Thyroid gland (tissue), 4 donors: ENCODE data around the gene NDUFS8. TPM values are rescaled to one million over a fixed set of nuclear protein-coding genes. Genes with fewer than 3 reads are reported as not detected.

Source experiments
- DNase-seq, 2 donors: peaks; one replicate each; pipeline ENCODE4 v3.0.0-alpha.2; 2019
- H3K27ac ChIP-seq, 3 donors: fragments of 200-600 bp; sonication (generic); 1 replicate in 2 of 3; 2 replicates in 1 of 3; pipeline ENCODE4 v1.5.1; 2016 to 2019; ENCODE audit warnings: mild to moderate bottlenecking in 1 of 3, moderate library complexity in 1 of 3
- H3K27me3 ChIP-seq: fragments of 200-600 bp; sonication (generic); one replicate; pipeline ENCODE4 v1.5.1; 2019
- H3K36me3 ChIP-seq, 2 donors: fragments of 200-600 bp; sonication (generic); one replicate each; pipeline ENCODE4 v1.5.1; 2016 to 2019
- H3K4me1 ChIP-seq, 2 donors: fragments of 200-600 bp; sonication (generic); one replicate each; pipeline ENCODE4 v1.5.1; 2017 to 2019
- H3K4me3 ChIP-seq, 3 donors: fragments of 200-600 bp; sonication (generic); replicated peaks in 1 of 3; 1 replicate in 2 of 3; 2 replicates in 1 of 3; pipeline ENCODE4 v1.5.1; 2016; ENCODE audit warnings: mild to moderate bottlenecking in 1 of 3
- H3K9me3 ChIP-seq: fragments of 200-600 bp; sonication (generic); one replicate; pipeline ENCODE4 v1.5.1; 2017
- CTCF ChIP-seq, 6 experiments: fragments of 200-600 bp in 3 of 6; fragments of 450-650 bp in 3 of 6; sonication (generic) in 3 of 6; IDR thresholded peaks; one replicate each; pipeline ENCODE4 v1.5.1; 2016 to 2019; ENCODE audit warnings: antibody characterized with exemption in 6 of 6, mild to moderate bottlenecking in 2 of 6, inconsistent platforms in 1 of 6, moderate library complexity in 1 of 6
- POLR2A ChIP-seq, 2 donors: fragments of 450-650 bp; IDR thresholded peaks; one replicate each; pipeline ENCODE4 v1.6.1; 2017; ENCODE audit warnings: antibody characterized with exemption in 2 of 2, mild to moderate bottlenecking in 2 of 2, moderate library complexity in 1 of 2
- WGBS, 2 donors: methylation state at CpG; one replicate each; pipeline ENCODE4 v1.1.5; 2017; 5-methylcytosine and 5-hydroxymethylcytosine counted together
- intact Hi-C: fragments of 100-400 bp; cut with DNase I; formaldehyde crosslinking; loops from one replicate; pipeline ENCODE4 v1.15.1; 2023
- total RNA-seq, 4 donors: library from RNA; depleted of rRNA; stranded (reverse); fragments of >200 nt; gene quantifications; one replicate each; pipeline ENCODE4 v1.2.3, GENCODE V29; 2016

NDUFS8 gene
- total RNA-seq, 4 donors from 2014 or later, result 222 to 310 (median 254) TPM

DNA sequence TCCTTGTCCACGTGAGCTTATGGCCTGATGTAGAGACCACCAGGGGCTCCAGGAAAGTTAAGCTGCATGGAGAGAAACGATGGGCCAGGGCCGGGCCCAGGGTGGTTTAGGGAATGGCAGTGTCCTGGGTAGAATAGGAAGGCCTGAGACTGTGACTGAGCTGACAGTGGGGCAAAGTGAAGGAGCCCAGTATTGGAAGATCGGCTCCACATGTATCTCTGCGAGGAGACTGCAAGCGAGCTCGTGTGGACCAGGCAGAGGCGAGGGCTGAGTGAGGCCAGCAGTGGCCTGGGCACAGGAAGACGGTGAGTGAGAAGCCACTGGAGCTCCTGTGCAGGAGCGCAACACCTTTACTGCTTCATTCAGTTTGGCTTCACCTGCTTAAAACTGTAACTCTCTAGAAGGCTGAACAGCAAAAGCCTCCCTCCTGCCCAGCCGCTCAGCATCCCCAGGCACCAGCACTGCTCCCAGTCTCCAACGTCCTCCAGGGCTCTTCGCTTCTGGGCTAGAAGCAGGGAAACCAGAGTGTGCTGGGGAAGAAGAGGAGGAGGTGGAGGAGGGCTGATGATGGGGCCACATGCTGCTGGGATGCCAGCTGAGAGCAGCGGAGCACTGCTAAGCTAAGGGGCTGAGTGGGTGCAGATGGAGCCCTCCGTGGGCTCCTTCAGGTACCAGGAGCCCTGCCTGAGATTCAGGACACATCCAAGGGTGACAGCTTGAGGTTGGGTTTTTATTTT is 21.8 kb downstream of the NDUFS8 start:
- H3K4me3 ChIP-seq, result no peak overlapping the region
- TF ChIP-seq CTCF (IDR thresholded peaks at IDR 0.05) (no peak), POLR2A (IDR thresholded peaks at IDR 0.05) (no peak)
- peaks cover 7 to 17% of the 10 kb centered on the region in 2 donors for H3K4me1 ChIP-seq
- no peak for DNase-seq
- intact Hi-C loops, result no loop called here
- H3K27ac ChIP-seq, result no peak overlapping the region
- WGBS, 2 donors, result 90 to 92% methylated on average over 15 of the region's 15 CpGs
- no peaks in the 10 kb centered on the region for H3K9me3 ChIP-seq
- no peaks in the 10 kb centered on the region for H3K27me3 ChIP-seq
- H3K36me3 ChIP-seq, result peaks cover 13% of the 10 kb centered on the region in 2 donors

- H3K4me1 ChIP-seq, result peaks cover 7 to 17% of the 10 kb centered on the region in 2 donors
- DNase-seq, result no peak
- H3K27ac ChIP-seq, result no peak overlapping the region
- TF ChIP-seq POLR2A (IDR thresholded peaks at IDR 0.05) (no peak), CTCF (IDR thresholded peaks at IDR 0.05) (no peak)
- no peaks in the 10 kb centered on the region for H3K9me3 ChIP-seq
- WGBS, 2 donors, result 78 to 80% methylated on average over 4 to 6 of the region's 9 CpGs
- intact Hi-C loops, result no loop called here
- H3K4me3 ChIP-seq, result no peak overlapping the region
- H3K36me3 ChIP-seq, result peaks cover 14 to 17% of the 10 kb centered on the region in 2 donors
- no peaks in the 10 kb centered on the region for H3K27me3 ChIP-seq
These were observed 22.6 kb downstream of the NDUFS8 start for GRCh38 chr11:68053117-68053516.

GRCh38 chr11:68053981-68054812 is 23.7 kb downstream of the NDUFS8 start:
- DNase-seq, result no peak
- Histone ChIP-seq H3K4me1 (peaks cover 7 to 17% of the 10 kb centered on the region in 2 donors), H3K9me3 (no peaks in the 10 kb centered on the region), H3K27me3 (no peaks in the 10 kb centered on the region), H3K36me3 (peaks cover 12 to 20% of the 10 kb centered on the region in 2 donors), H3K27ac (no peak overlapping the region), H3K4me3 (no peak overlapping the region)
- intact Hi-C loops, result no loop called here
- 89 to 95% methylated on average over 9 to 11 of the region's 11 CpGs for WGBS, 2 donors
- TF ChIP-seq CTCF (IDR thresholded peaks at IDR 0.05) (no peak), POLR2A (IDR thresholded peaks at IDR 0.05) (no peak)

DNA sequence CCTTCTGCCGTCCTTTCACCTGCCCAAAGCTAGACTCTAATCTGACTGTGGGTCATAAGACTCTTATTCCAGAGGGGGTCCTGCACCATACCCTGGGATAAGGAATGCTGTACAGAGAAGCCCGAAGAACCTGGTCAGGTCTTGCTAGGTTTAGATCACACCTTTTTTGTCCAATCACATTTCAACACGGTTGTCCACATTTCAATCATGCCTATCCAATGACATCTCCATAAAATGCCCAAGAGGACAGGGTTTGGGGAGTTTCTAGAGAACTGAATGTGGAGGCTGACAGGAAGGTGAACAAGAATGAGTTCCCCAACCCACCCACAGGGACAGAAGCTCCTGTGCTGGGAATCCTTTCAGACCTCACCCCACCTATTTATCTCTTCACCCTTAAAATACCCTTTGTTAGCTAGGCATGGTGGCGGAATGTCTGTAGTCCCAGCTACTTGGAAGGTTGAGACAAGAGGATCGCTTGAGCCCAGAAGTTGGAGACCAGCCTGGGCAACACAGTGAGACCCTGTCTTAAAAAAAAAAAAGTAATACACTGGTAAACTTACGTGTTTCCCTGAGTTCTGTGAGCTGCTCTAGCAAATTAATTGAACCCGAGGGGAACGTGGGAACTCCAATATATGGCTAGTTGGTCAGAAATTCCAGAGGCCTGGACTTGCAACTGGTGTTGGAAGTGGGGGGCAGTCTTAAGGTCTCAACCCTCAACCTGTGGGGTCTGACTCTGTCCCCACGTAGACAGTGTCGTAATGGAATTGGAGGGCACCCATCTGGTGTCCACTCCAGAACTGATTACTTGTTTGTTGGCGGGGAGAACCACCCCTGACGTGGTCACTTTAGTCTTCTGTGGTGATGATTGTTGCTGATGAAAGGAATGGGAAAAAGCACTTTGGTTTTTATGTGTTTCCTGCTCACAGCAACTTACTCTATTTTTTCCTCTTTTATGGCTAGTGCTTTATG is 26.1 kb downstream of the NDUFS8 start:
- Histone ChIP-seq H3K4me1 (peaks cover under 1 to 3% of the 10 kb centered on the region in 2 donors), H3K36me3 (peaks cover 19 to 26% of the 10 kb centered on the region in 2 donors), H3K9me3 (no peaks in the 10 kb centered on the region), H3K4me3 (no peak overlapping the region), H3K27ac (no peak overlapping the region), H3K27me3 (no peaks in the 10 kb centered on the region)
- WGBS, 2 donors, result 93 to 95% methylated on average over 12 of the region's 12 CpGs
- DNase-seq, result no peak
- intact Hi-C loops, result no loop called here
- TF ChIP-seq POLR2A (IDR thresholded peaks at IDR 0.05), result no peak
- TF ChIP-seq CTCF (IDR thresholded peaks at IDR 0.05), result no peak
